Cardiac fibroblast (primary cell): ENCODE data around the gene CEACAM1.
"Not testable (repeated sequence)": the region's sequence is repeated elsewhere in the genome, so short reads cannot be mapped to it uniquely, and the experiment has no call there.

ENCODE experiments used
- DNase-seq, 2 donors: peaks; one replicate each; pipeline versions ENCODE4 v3.0.0 to v3.0.0-alpha.2; 2010; ENCODE audit warnings: low read depth in 2 of 2
- H3K4me3 ChIP-seq, 2 donors: replicated peaks in 1 of 2; 1 replicate in 1 of 2; 2 replicates in 1 of 2; pipeline ENCODE4 v1.5.1; 2011; ENCODE audit warnings: low read depth in 2 of 2, low read length in 2 of 2, mild to moderate bottlenecking in 2 of 2, moderate library complexity in 1 of 2
- TF ChIP-seq, protein P1 (sequence below): IDR thresholded peaks from one replicate; pipeline ENCODE4 v1.5.1; 2011; ENCODE audit warnings: low read depth, mild to moderate bottlenecking, low read length, inconsistent platforms

The CEACAM1 gene

GRCh38 chr19:42512130-42512636 lies 16.1 kb downstream of the CEACAM1 start:
- no peak overlapping the region for H3K4me3 ChIP-seq
- TF ChIP-seq, protein P1, sequence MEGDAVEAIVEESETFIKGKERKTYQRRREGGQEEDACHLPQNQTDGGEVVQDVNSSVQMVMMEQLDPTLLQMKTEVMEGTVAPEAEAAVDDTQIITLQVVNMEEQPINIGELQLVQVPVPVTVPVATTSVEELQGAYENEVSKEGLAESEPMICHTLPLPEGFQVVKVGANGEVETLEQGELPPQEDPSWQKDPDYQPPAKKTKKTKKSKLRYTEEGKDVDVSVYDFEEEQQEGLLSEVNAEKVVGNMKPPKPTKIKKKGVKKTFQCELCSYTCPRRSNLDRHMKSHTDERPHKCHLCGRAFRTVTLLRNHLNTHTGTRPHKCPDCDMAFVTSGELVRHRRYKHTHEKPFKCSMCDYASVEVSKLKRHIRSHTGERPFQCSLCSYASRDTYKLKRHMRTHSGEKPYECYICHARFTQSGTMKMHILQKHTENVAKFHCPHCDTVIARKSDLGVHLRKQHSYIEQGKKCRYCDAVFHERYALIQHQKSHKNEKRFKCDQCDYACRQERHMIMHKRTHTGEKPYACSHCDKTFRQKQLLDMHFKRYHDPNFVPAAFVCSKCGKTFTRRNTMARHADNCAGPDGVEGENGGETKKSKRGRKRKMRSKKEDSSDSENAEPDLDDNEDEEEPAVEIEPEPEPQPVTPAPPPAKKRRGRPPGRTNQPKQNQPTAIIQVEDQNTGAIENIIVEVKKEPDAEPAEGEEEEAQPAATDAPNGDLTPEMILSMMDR = no peak
- no peak for DNase-seq

- TF ChIP-seq, protein P1 = no peak
- no peak overlapping the region for H3K4me3 ChIP-seq
- no peak for DNase-seq
Observed at GRCh38 chr19:42511340-42511739, 16.9 kb downstream of the CEACAM1 start.

DNA sequence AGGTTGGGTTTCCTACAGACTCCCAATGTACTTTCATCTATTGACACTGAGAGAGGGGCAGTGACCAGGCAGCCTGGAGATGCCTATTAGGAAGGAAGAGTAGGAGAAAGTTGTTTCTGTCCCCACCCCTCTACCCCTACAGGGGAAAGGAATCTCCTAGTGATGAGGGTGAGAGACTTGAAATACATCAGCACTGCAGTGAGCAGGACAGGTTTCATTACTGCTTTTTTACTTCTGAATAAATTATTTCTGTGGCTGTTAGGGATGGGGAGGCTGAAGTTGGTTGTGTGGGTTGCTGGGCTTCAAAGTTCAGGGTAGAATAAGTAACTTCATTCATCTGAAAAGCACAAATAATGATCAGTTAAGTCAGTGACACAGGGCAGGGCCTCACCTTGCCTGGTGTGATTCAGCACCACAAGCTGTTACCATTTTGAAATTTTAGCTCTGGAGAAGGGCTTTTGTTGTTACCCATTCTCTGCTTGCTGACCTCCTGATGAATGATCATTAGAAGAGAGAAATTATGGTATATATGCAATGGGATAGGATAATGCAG lies 19.3 kb downstream of the CEACAM1 start:
- TF ChIP-seq, protein P1 = no peak
- DNase-seq = no peak
- H3K4me3 ChIP-seq = no peak overlapping the region

- TF ChIP-seq, protein P1 = no peak
- no peak for DNase-seq
- no peak overlapping the region for H3K4me3 ChIP-seq
Observed at GRCh38 chr19:42505066-42505465, 23.2 kb downstream of the CEACAM1 start.

- no peak for DNase-seq
Observed at GRCh38 chr19:42501733-42502132, 26.5 kb downstream of the CEACAM1 start.

DNA sequence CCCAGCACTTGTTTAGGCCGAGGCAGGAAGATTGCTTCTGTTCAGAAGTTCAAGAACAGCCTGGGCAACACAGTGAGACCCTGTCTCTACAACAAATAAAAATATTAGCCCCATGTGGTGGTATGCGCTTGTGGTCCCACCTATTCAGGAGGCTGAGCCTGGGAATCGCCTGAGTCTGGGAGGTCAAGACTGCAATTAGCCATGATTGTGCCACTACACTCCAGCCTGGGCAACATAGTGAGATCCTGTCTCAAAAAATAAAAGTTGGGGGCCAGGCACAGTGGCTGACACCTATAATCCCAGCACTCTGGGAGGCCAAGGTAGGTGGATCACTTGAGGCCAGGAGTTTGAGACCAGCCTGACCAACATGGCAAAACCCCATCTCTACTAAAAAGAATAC lies 27.0 kb downstream of the CEACAM1 start:
- not testable (repeated sequence) for DNase-seq, H3K4me3 ChIP-seq

More at GRCh38 chr19:42501733-42502132, 26.5 kb downstream of the CEACAM1 start:
- no peak overlapping the region for H3K4me3 ChIP-seq
- TF ChIP-seq, protein P1 = no peak

DNA sequence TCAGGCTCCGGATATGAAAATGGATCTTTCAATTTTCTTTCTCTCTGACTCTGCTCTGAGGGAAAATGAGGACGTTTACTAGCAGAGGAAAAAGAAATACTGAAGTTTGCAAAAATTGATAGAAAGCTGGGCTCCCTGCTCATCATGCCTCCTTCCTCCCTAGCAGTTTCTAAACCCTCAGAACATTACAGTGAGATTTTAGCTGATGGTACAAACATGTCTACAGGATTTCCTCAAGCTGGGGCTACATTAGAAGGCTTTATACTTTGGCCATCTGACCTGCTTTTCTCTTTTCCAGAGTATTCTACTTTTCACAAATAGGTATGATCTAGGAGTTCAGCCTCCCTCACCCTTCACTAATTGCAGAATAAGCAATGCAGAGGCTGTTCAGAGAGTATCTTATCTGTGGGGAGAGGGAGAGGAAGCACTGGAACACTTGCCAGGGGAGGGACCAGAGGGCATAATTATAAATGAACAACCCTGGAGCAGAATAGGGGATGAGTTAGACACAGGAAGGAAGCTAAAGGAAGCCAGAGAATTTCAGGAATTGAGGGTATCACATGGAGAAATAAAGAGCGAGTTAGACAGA lies 30.0 kb downstream of the CEACAM1 start:
- TF ChIP-seq, protein P1 = no peak
- no peak for DNase-seq

More for the DNA sequence above, 30.0 kb downstream of the CEACAM1 start:
- H3K4me3 ChIP-seq = no peak overlapping the region
